GM10266 (cell line): ENCODE results near the gene CACNA2D1.

Source experiments
- DNase-seq: peaks from one replicate; pipeline ENCODE4 v3.0.0; 2012; ENCODE audit errors: extremely low spot score
- CTCF ChIP-seq: IDR thresholded peaks from 2 replicates; pipeline ENCODE4 v1.5.1; 2012; ENCODE audit warnings: mild to moderate bottlenecking, low read depth; ENCODE audit not compliant: control insufficient read depth, insufficient read depth; ENCODE audit errors: missing control alignments

CACNA2D1 gene

DNA sequence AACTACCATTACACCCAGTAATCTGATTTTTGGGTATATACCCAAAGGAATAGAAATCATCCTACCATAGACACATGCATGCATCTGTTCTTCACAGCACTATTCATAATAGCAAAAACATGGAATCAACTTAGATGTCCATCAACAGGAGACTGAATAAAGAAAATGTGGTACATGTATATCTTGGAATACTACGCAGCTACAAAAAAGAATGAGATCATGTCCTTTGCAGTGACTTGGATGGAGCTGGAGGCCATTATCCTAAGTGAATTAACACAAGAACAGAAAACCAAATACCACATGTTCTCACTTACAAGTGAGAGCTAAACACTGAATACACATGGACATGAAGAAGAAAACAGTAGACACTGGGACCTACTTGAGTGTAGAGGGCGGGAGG is 254.9 kb downstream of the CACNA2D1 start:
- DNase-seq, result no peak
- no peak for TF ChIP-seq CTCF

GRCh38 chr7:82185443-82185842 is 258.1 kb downstream of the CACNA2D1 start:
- DNase-seq, result no peak
- TF ChIP-seq CTCF, result no peak

- no peak for TF ChIP-seq CTCF
- no peak for DNase-seq
Observed at GRCh38 chr7:82183634-82184033, 259.9 kb downstream of the CACNA2D1 start.

DNA sequence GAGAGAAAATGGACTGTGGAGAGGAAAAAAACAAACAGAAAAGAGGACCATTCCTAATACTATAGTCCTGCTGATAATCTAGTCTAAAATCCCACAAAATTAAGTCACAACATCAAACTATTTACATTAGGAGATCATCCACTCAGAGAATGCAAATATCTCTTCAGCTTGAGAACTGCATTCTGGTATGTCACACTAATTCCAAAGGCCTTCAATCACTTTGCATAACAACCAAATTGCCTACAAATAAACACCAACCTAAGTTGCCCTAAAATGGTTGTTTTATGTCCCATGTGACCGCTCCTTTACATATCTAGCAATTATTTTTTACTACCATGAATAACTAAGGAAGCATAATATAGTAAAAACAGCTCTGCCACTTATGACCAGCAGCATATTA is 264.3 kb downstream of the CACNA2D1 start:
- TF ChIP-seq CTCF, result no peak
- no peak for DNase-seq

DNA sequence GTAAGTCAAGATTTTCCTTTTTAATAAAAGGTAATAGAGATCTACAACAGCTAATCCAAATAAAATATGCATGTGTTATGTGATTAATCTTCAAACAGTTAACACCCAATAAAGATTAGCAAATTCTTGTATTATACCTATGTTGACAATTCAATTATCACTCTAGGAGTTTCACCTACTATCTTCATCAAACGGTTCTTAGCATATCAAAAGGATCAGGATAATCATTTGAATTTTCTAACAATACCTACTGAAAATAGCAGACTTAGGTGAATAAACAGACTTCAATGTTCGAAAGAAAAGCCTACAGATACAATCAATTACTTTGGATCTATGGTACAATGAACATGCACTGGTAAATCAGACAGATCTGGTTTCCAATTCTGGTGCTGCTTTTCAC is 268.3 kb downstream of the CACNA2D1 start:
- no peak for DNase-seq

DNA sequence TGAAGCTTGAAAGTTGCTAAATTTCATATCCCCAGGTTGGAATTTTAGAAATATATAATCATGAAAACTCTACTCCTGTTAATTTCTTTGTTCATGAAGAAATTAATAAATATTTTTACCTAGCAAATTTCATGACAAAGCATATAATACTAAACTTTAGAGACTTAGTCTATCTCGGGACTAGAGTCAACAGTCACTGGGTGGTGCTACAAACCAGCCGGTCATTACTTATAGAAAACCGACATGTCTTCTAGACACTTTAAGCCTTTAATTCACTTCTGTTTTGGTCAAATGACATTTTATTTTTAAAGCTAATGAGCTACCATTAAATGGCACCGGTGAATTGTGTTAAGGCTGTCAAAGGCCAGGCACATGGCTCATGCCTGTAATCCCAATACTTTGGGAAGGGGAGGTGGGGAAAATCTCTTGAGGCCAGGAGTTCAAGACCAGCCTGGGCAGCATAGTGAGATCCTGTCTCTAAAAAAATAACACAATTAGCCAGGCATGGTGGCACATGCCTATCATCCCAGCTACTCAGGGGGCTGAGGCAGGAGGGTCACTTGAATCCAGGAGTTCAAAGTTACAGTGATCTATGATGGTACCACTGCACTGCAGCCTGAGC is 270.1 kb downstream of the CACNA2D1 start:
- no peak for DNase-seq
- TF ChIP-seq CTCF, result no peak

More for the DNA sequence above, 268.3 kb downstream of the CACNA2D1 start:
- TF ChIP-seq CTCF, result no peak

DNA sequence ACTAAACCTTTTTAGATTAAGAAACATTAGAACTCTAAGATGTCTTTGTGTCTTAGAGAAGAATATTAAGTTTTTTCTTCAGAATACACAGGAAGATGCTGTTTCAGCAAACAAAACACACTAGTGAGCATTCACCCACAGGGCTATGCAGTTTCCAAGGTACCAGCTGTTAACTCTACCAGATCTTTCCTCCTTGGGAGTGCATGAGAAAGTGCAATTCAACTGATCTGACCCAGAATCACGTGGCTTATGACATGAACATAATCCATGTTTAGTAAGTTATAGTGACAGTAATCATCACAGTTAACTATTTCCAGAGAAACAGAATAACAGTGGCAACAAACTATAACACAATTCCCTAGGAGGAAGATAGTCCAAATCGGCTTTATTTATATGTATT is 270.7 kb downstream of the CACNA2D1 start:
- no peak for TF ChIP-seq CTCF
- no peak for DNase-seq
